ENCODE results near the gene GPC3.
"Not testable (repeated sequence)": the region's sequence is repeated elsewhere in the genome, so short reads cannot be mapped to it uniquely, and the experiment has no call there.

Gene GPC3

GRCh38 chrX:133913658-133914388 lies 71.6 kb downstream of the GPC3 start:
- ATAC-seq: no peak
- no peaks in the 10 kb centered on the region for H3K4me1 Mint-ChIP-seq
- H3K27ac Mint-ChIP-seq: no peak overlapping the region
- H3K36me3 Mint-ChIP-seq: no peaks in the 10 kb centered on the region
- no peaks in the 10 kb centered on the region for H3K27me3 Mint-ChIP-seq
- no peak overlapping the region for H3K4me3 Mint-ChIP-seq
- H3K9me3 Mint-ChIP-seq: no peaks in the 10 kb centered on the region

GRCh38 chrX:133913009-133913408 lies 72.4 kb downstream of the GPC3 start:
- ATAC-seq: no peak
- Mint-ChIP-seq H3K4me1 (no peaks in the 10 kb centered on the region), H3K4me3 (no peak overlapping the region), H3K27me3 (no peaks in the 10 kb centered on the region), H3K9me3 (no peaks in the 10 kb centered on the region), H3K27ac (no peak overlapping the region), H3K36me3 (no peaks in the 10 kb centered on the region)

GRCh38 chrX:133911825-133912495 lies 73.4 kb downstream of the GPC3 start:
- Mint-ChIP-seq H3K4me1 (no peaks in the 10 kb centered on the region), H3K27ac (no peak overlapping the region), H3K4me3 (no peak overlapping the region), H3K27me3 (no peaks in the 10 kb centered on the region), H3K9me3 (no peaks in the 10 kb centered on the region), H3K36me3 (no peaks in the 10 kb centered on the region)
- ATAC-seq: no peak

- no peak overlapping the region for H3K4me3 Mint-ChIP-seq
- H3K9me3 Mint-ChIP-seq: no peaks in the 10 kb centered on the region
- no peak for ATAC-seq
- H3K27me3 Mint-ChIP-seq: no peaks in the 10 kb centered on the region
- H3K4me1 Mint-ChIP-seq: no peaks in the 10 kb centered on the region
- no peaks in the 10 kb centered on the region for H3K36me3 Mint-ChIP-seq
- H3K27ac Mint-ChIP-seq: no peak overlapping the region
Observed at GRCh38 chrX:133910539-133910938, 74.9 kb downstream of the GPC3 start.

DNA sequence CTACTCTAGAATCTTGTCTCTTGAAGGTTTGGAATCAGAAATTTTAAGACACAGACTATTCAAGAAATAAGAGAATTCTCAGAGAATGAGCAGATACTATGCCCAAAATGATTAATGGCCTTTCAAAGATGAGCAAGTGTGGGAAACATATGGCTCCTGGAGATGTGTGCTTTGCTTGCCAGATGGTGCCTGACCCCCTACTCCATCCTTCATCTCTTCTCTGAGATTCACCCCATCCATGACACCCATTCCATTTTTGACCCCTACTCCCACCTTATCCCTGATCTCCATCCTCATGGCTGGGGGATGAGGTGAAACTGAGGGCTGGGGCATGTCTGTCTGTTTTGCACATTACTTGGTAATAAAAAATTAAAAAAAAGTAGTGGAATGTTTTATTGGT lies 75.5 kb downstream of the GPC3 start:
- Mint-ChIP-seq H3K4me3 (no peak overlapping the region), H3K27ac (no peak overlapping the region), H3K9me3 (no peaks in the 10 kb centered on the region), H3K36me3 (no peaks in the 10 kb centered on the region), H3K27me3 (no peaks in the 10 kb centered on the region), H3K4me1 (no peaks in the 10 kb centered on the region)
- ATAC-seq: no peak

DNA sequence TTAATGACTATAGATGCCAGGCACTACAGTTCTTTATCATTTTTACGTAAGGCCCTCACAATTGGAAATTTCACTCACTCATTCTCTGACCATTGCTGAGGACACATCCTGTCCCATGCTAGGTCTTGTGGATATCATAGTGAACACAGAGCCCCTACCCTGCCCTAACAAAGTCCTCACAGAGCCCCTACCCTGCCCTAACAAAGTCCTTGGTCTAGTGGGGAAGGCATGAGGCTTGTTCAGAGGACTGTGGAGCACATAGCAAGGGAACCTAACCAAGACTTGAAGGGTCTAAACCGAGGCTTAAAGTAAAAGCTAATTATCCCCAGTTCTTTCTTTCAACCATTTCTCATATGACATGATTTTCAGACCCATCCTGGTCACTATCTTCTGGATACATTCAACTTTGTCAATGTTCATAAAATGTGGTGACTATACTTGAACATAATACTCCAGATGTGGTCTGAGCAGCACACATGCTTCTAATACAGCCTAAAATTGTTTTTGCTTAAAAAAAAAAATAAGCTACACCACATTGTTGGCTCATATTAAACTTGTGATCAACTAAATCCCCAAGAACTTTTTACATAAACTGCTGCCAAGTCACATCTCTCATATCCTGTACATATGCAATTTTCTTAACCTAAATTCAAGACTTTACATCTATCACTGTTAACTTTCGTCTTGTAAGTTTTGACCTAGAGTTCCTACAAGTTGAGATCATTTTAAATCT lies 77.0 kb downstream of the GPC3 start:
- ATAC-seq: no peak
- Mint-ChIP-seq H3K4me3 (no peak overlapping the region), H3K27ac (no peak overlapping the region), H3K9me3 (no peaks in the 10 kb centered on the region), H3K36me3 (no peaks in the 10 kb centered on the region), H3K27me3 (no peaks in the 10 kb centered on the region), H3K4me1 (no peaks in the 10 kb centered on the region)

DNA sequence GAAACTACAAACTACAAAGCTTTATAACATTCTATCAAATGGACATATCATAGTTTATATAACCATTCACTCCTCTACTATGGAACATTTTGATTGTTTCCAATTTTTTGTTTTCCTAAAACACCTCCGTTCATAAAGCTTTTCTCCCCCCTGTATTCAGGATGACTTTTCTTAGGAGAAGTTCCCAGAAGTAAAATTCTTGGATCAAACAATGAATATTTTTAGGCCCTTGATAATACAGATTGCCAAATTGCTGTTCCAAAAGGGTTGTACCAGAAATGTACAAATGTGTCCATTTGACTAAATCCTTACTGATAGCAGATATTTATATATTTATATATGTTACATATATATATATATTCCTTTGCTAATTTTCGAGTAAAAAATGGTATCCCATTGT lies 77.8 kb downstream of the GPC3 start:
- Mint-ChIP-seq H3K27me3 (no peaks in the 10 kb centered on the region), H3K9me3 (no peaks in the 10 kb centered on the region)
- ATAC-seq: no peak

DNA sequence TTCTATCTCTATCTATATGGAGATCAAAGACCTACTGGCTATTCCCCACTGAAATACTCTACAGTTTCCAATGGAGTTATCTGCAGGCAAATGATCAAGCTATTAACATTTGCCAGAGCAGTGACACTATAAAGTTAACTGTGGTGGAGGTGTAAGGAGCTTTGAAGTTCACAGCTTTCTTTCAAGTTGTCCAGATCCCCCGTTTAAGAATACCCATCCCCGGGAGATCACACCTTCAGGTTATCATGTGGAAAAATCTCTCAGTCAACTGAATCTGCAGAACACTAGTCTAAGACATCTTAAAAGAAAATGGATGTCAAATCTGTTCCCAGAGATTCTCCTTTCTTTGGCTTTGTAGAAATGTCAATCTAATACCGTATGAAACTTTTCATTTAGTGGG lies 80.1 kb downstream of the GPC3 start:
- Mint-ChIP-seq H3K36me3 (no peaks in the 10 kb centered on the region), H3K27ac (no peak overlapping the region), H3K9me3 (no peaks in the 10 kb centered on the region), H3K4me1 (no peaks in the 10 kb centered on the region), H3K4me3 (no peak overlapping the region), H3K27me3 (no peaks in the 10 kb centered on the region)
- no peak for ATAC-seq

More for the DNA sequence above, 77.8 kb downstream of the GPC3 start:
- no peaks in the 10 kb centered on the region for H3K4me1 Mint-ChIP-seq
- H3K4me3 Mint-ChIP-seq: no peak overlapping the region
- no peak overlapping the region for H3K27ac Mint-ChIP-seq
- no peaks in the 10 kb centered on the region for H3K36me3 Mint-ChIP-seq

- no peak for ATAC-seq
- Mint-ChIP-seq H3K4me3 (no peak overlapping the region), H3K27me3 (no peaks in the 10 kb centered on the region), H3K9me3 (no peaks in the 10 kb centered on the region), H3K27ac (no peak overlapping the region), H3K4me1 (no peaks in the 10 kb centered on the region), H3K36me3 (no peaks in the 10 kb centered on the region)
Observed at GRCh38 chrX:133897593-133898163, 87.7 kb downstream of the GPC3 start.

GRCh38 chrX:133892337-133892736 lies 93.1 kb downstream of the GPC3 start:
- H3K27ac Mint-ChIP-seq: no peak overlapping the region

GRCh38 chrX:133888984-133889383 lies 96.4 kb downstream of the GPC3 start:
- H3K4me1 Mint-ChIP-seq: no peaks in the 10 kb centered on the region
- H3K27me3 Mint-ChIP-seq: no peaks in the 10 kb centered on the region
- no peak overlapping the region for H3K27ac Mint-ChIP-seq
- H3K36me3 Mint-ChIP-seq: no peaks in the 10 kb centered on the region
- no peaks in the 10 kb centered on the region for H3K9me3 Mint-ChIP-seq
- ATAC-seq: no peak
- H3K4me3 Mint-ChIP-seq: no peak overlapping the region

More at GRCh38 chrX:133892337-133892736, 93.1 kb downstream of the GPC3 start:
- no peak for ATAC-seq
- Mint-ChIP-seq H3K9me3 (no peaks in the 10 kb centered on the region), H3K27me3 (no peaks in the 10 kb centered on the region), H3K4me3 (no peak overlapping the region), H3K4me1 (no peaks in the 10 kb centered on the region), H3K36me3 (no peaks in the 10 kb centered on the region)

- H3K36me3 Mint-ChIP-seq, H3K27ac Mint-ChIP-seq, H3K9me3 Mint-ChIP-seq, H3K27me3 Mint-ChIP-seq, H3K4me3 Mint-ChIP-seq, ATAC-seq, H3K4me1 Mint-ChIP-seq: not testable (repeated sequence)
Observed at GRCh38 chrX:133888084-133888483, 97.3 kb downstream of the GPC3 start.

GRCh38 chrX:133884430-133885394 lies 100.7 kb downstream of the GPC3 start:
- H3K9me3 Mint-ChIP-seq: no peaks in the 10 kb centered on the region
- no peak overlapping the region for H3K4me3 Mint-ChIP-seq
- ATAC-seq: no peak
- no peaks in the 10 kb centered on the region for H3K27me3 Mint-ChIP-seq
- H3K27ac Mint-ChIP-seq: no peak overlapping the region
- no peaks in the 10 kb centered on the region for H3K36me3 Mint-ChIP-seq
- H3K4me1 Mint-ChIP-seq: no peaks in the 10 kb centered on the region

DNA sequence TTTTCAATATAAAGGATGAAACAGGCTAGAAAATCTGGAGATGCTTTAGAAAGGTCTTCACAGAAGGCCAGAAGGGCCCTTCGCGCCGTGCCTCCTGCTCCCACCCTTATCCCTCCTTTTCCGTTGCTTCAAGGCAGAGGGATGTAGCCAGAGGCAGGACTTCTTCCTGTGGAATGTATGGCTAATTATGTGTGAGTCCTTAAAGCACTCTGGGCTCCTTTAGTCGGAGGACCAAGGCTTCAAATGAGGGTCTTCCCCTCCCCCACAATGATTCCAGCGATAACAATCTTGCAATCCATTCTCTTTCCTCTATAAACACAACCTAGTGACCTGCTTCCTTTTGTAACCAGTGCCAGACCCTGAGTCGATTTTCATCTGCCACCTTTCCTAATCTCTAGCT lies 103.5 kb downstream of the GPC3 start:
- Mint-ChIP-seq H3K27ac (no peak overlapping the region), H3K4me3 (no peak overlapping the region), H3K4me1 (no peaks in the 10 kb centered on the region), H3K36me3 (no peaks in the 10 kb centered on the region), H3K27me3 (no peaks in the 10 kb centered on the region), H3K9me3 (no peaks in the 10 kb centered on the region)
- ATAC-seq: no peak

DNA sequence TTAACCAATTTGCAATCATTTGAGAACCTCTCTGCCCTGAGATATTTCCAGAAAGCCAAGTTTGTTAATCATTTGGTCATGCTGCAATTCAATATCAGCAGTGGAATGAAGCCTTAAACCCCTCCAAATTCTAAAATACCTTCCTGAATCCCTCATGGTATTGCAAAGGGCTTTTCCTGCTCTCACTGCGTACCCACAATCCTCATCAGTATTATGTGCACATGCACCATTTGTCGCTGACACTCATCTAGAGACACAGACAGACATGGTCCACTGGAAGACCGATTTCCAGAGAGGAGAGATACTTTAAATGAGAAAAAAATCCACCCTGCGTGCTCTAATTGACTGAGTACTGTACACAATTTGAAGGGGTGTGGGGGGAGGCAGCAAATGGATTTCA lies 104.4 kb downstream of the GPC3 start:
- Mint-ChIP-seq H3K27ac (no peak overlapping the region), H3K27me3 (no peaks in the 10 kb centered on the region)

More for the DNA sequence above, 104.4 kb downstream of the GPC3 start:
- no peak overlapping the region for H3K4me3 Mint-ChIP-seq
- no peaks in the 10 kb centered on the region for H3K36me3 Mint-ChIP-seq
- no peaks in the 10 kb centered on the region for H3K4me1 Mint-ChIP-seq
- H3K9me3 Mint-ChIP-seq: no peaks in the 10 kb centered on the region
- ATAC-seq: no peak
